GM21423 (cell line): ENCODE results near the gene LIMCH1.

ENCODE experiments used
- ATAC-seq: cut with Tn5 transposase; IDR thresholded peaks from one replicate; pipeline ENCODE4 v1.9.1; 2021; ENCODE audit warnings: mild to moderate bottlenecking, moderate library complexity; ENCODE audit not compliant: unreplicated experiment

LIMCH1 gene

DNA sequence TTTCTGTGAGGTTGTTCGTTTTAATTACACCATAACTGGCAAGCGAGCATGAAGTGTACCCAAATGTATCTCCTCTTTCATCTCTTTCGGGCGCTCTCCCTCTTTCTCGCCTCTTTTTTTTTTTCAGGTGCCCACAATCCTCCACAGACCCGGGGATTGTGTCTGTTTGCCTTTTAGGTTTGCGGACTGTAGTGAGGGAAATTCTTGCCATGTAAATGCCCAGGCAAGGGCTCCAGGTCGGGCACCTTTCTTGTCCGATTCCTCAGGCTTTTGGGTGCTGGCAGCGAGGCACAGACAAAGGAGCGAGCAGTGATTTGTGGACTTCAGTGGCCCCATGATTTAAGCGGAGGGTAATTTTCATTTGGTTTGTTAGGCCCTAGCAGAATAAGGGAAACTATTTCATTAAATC lies 211.7 kb downstream of the LIMCH1 start:
- no peak for ATAC-seq
